B cell (primary cell): ENCODE measurements around the gene CNGB1. TPM values are rescaled to one million over a fixed set of nuclear protein-coding genes. Genes with fewer than 3 reads are reported as not detected.

Experiments used
- ATAC-seq: fragments of 200-7000 bp; cut with Tn5 transposase; one replicate; pipeline ENCODE4 v1.10.0; 2021; ENCODE audit warnings: low read depth, mild to moderate bottlenecking, moderate number of reproducible peaks, moderate library complexity
- CTCF ChIA-PET: fragments of 350-600 bp; sonication (Branson Sonifier 250); formaldehyde crosslinking; loops from one replicate; lab custom pipeline; 2021; ENCODE audit warnings: antibody characterized with exemption, inconsistent platforms; lab: Charles Lee
- POLR2A ChIA-PET: fragments of 350-600 bp; sonication (Branson Sonifier 250); formaldehyde crosslinking; loops from one replicate; lab custom pipeline; 2021; ENCODE audit warnings: antibody characterized with exemption; lab: Charles Lee
- DNase-seq: peaks from one replicate; pipeline ENCODE4 v3.0.0; 2013
- H2AFZ ChIP-seq: 2 replicates; pipeline ENCODE4 v1.6.1; 2012; ENCODE audit warnings: mild to moderate bottlenecking, low read depth, low read length; ENCODE audit not compliant: insufficient read depth, poor library complexity, severe bottlenecking
- H3K27ac ChIP-seq, 2 donors: 1 replicate in 1 of 2; 2 replicates in 1 of 2; pipeline ENCODE4 v1.5.1; 2012 to 2013; ENCODE audit warnings: low read length in 2 of 2, mild to moderate bottlenecking in 2 of 2, moderate library complexity in 1 of 2
- H3K27me3 ChIP-seq, 4 experiments: fragments of 200-600 bp in 1 of 4; sonication (generic) in 1 of 4; replicated peaks in 1 of 4; 1 replicate in 2 of 4; 2 replicates in 2 of 4; pipeline versions ENCODE4 v1.6.1 to v1.7.0; 2013 to 2016; ENCODE audit warnings: low read length in 3 of 4, mild to moderate bottlenecking in 2 of 4, mixed read lengths in 1 of 4, moderate library complexity in 1 of 4; ENCODE audit not compliant: insufficient read depth in 4 of 4, control insufficient read depth in 3 of 4; ENCODE audit errors: control extremely low read depth in 1 of 4
- H3K36me3 ChIP-seq, 2 experiments: replicated peaks in 1 of 2; 1 replicate in 1 of 2; 2 replicates in 1 of 2; pipeline versions ENCODE4 v1.6.1 to v1.7.1; 2013; ENCODE audit warnings: low read length in 1 of 2; ENCODE audit not compliant: insufficient read depth in 2 of 2, control insufficient read depth in 1 of 2; ENCODE audit errors: control extremely low read depth in 1 of 2, extremely low read depth in 1 of 2
- H3K4me1 ChIP-seq, 2 donors: fragments of 200-600 bp in 1 of 2; sonication (generic) in 1 of 2; 1 replicate in 1 of 2; 2 replicates in 1 of 2; pipeline versions ENCODE4 v1.5.1 to v1.6.1; 2013 to 2017; ENCODE audit warnings: low read length in 2 of 2; ENCODE audit not compliant: control insufficient read depth in 2 of 2, insufficient read depth in 2 of 2
- H3K4me2 ChIP-seq: replicated peaks from 2 replicates; pipeline ENCODE3; 2012; ENCODE audit warnings: mild to moderate bottlenecking, low read depth, low read length; ENCODE audit not compliant: poor library complexity, severe bottlenecking
- H3K4me3 ChIP-seq, 5 experiments: fragments of 200-600 bp in 1 of 5; sonication (generic) in 1 of 5; 1 replicate in 3 of 5; 2 replicates in 2 of 5; pipeline versions ENCODE4 v1.5.1 to v1.7.0; 2011 to 2016; ENCODE audit warnings: low read length in 4 of 5, mild to moderate bottlenecking in 4 of 5, low read depth in 2 of 5, control low read depth in 1 of 5, moderate library complexity in 1 of 5; ENCODE audit not compliant: insufficient read depth in 1 of 5; ENCODE audit errors: control extremely low read depth in 1 of 5, extremely low read depth in 1 of 5
- H3K79me2 ChIP-seq: fragments of 200-600 bp; sonication (generic); one replicate; pipeline ENCODE4 v1.6.0; 2016; ENCODE audit warnings: low read length; ENCODE audit not compliant: control insufficient read depth, insufficient read depth
- H3K9ac ChIP-seq: fragments of 200-600 bp; sonication (generic); 2 replicates; pipeline ENCODE4 v1.6.1; 2017; ENCODE audit warnings: mild to moderate bottlenecking, low read length, moderate library complexity
- H3K9me3 ChIP-seq, 3 donors: one replicate each; pipeline versions ENCODE4 v1.6.1 to v1.7.1; 2013; ENCODE audit warnings: low read length in 2 of 3; ENCODE audit not compliant: control insufficient read depth in 2 of 3, insufficient read depth in 1 of 3; ENCODE audit errors: control extremely low read depth in 1 of 3
- H4K20me1 ChIP-seq: 2 replicates; pipeline ENCODE4 v1.6.0; 2012; ENCODE audit warnings: mild to moderate bottlenecking, low read length; ENCODE audit not compliant: insufficient read depth, control insufficient read depth, poor library complexity, severe bottlenecking
- H3K27ac Mint-ChIP-seq: one replicate; pipeline ENCODE4 v1.8.0; 2021; ENCODE audit warnings: mixed read lengths
- H3K27me3 Mint-ChIP-seq: one replicate; pipeline ENCODE4 v1.8.0; 2021; ENCODE audit warnings: mixed read lengths
- H3K4me1 Mint-ChIP-seq: one replicate; pipeline ENCODE4 v1.8.0; 2021; ENCODE audit warnings: mixed read lengths
- H3K4me3 Mint-ChIP-seq: one replicate; pipeline ENCODE4 v1.8.0; 2021; ENCODE audit warnings: mixed read lengths
- H3K9me3 Mint-ChIP-seq: one replicate; pipeline ENCODE4 v1.8.0; 2022; ENCODE audit warnings: mixed read lengths; ENCODE audit not compliant: insufficient read depth
- EZH2 ChIP-seq: IDR thresholded peaks from 2 replicates; pipeline ENCODE4 v1.6.1; 2012; ENCODE audit warnings: borderline replicate concordance, low read depth, mild to moderate bottlenecking, moderate library complexity, low read length; ENCODE audit not compliant: insufficient read depth, poor library complexity, severe bottlenecking
- WGBS: methylation state at CpG from one replicate; pipeline ENCODE4 v1.1.5; 2013; ENCODE audit warnings: missing lambda C conversion rate; ENCODE audit not compliant: insufficient coverage; 5-methylcytosine and 5-hydroxymethylcytosine counted together
- intact Hi-C: fragments of 100-400 bp; cut with micrococcal nuclease; formaldehyde crosslinking; loops from one replicate; pipeline ENCODE4 v1.10.0; 2022
- polyA plus RNA-seq: library from polyadenylated mRNA; depleted of rRNA; stranded (reverse); fragments of >200 nt; gene quantifications from 2 replicates; pipeline ENCODE4 v1.2.3, GENCODE V29; 2012
- total RNA-seq, 2 donors: library from RNA; stranded (reverse); fragments of 120-200 nt in 1 of 2; gene quantifications; 1 replicate in 1 of 2; 2 replicates in 1 of 2; pipeline versions ENCODE4 v1.2.3 to v1.2.4, GENCODE V29; 2013 to 2022
- TF ChIP-seq, protein P1 (sequence below): fragments of 200-600 bp; IDR thresholded peaks from one replicate; pipeline ENCODE4 v1.8.0; 2022; ENCODE audit warnings: antibody characterized with exemption, mild to moderate bottlenecking

CNGB1 gene
- total and polyA plus RNA-seq, 2 donors (not counting 1 experiment from before 2014, with no cell fraction given) = not detected

DNA sequence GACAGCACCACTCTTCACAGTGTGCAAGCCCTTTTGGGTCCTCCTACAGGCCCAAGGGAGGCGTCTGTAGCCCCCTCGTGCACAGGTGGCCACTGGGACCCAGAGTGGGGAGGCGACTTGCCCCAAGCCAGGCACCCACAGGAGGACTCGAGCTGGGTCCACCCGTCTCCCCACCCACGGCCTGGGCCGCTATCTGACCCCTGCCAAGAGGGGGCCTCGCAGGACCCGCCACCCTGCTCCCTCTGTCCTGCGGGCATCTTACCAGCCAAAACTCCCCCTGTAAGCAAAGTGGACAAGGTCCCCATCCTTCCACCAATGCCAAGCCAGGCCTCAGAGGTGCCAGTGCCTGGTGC is 31.1 kb downstream of the CNGB1 start:
- no peak overlapping the region for H3K27ac Mint-ChIP-seq
- Histone ChIP-seq H2AFZ (no peak overlapping the region), H4K20me1 (no peaks in the 10 kb centered on the region), H3K79me2 (no peaks in the 10 kb centered on the region), H3K4me3 (no peak overlapping the region), H3K4me2 (no peak overlapping the region), H3K4me1 (no peaks in the 10 kb centered on the region), H3K9me3 (no peaks in the 10 kb centered on the region), H3K27ac (no peak overlapping the region), H3K27me3 (peaks cover 0 to 9% (median 3%) of the 10 kb centered on the region in 4 experiments), H3K9ac (no peak overlapping the region), H3K36me3 (no peaks in the 10 kb centered on the region)
- WGBS = 92% methylated on average over 9 of the region's 10 CpGs
- H3K9me3 Mint-ChIP-seq = no peaks in the 10 kb centered on the region
- peaks cover 28% of the 10 kb centered on the region for H3K27me3 Mint-ChIP-seq
- no peak for ATAC-seq
- POLR2A ChIA-PET = no interaction called here
- DNase-seq = no peak
- no peaks in the 10 kb centered on the region for H3K4me1 Mint-ChIP-seq
- CTCF ChIA-PET = no interaction called here
- TF ChIP-seq, protein P1, sequence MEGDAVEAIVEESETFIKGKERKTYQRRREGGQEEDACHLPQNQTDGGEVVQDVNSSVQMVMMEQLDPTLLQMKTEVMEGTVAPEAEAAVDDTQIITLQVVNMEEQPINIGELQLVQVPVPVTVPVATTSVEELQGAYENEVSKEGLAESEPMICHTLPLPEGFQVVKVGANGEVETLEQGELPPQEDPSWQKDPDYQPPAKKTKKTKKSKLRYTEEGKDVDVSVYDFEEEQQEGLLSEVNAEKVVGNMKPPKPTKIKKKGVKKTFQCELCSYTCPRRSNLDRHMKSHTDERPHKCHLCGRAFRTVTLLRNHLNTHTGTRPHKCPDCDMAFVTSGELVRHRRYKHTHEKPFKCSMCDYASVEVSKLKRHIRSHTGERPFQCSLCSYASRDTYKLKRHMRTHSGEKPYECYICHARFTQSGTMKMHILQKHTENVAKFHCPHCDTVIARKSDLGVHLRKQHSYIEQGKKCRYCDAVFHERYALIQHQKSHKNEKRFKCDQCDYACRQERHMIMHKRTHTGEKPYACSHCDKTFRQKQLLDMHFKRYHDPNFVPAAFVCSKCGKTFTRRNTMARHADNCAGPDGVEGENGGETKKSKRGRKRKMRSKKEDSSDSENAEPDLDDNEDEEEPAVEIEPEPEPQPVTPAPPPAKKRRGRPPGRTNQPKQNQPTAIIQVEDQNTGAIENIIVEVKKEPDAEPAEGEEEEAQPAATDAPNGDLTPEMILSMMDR = no peak
- no peak for TF ChIP-seq EZH2
- no peak overlapping the region for H3K4me3 Mint-ChIP-seq
- intact Hi-C loops = no loop called here

DNA sequence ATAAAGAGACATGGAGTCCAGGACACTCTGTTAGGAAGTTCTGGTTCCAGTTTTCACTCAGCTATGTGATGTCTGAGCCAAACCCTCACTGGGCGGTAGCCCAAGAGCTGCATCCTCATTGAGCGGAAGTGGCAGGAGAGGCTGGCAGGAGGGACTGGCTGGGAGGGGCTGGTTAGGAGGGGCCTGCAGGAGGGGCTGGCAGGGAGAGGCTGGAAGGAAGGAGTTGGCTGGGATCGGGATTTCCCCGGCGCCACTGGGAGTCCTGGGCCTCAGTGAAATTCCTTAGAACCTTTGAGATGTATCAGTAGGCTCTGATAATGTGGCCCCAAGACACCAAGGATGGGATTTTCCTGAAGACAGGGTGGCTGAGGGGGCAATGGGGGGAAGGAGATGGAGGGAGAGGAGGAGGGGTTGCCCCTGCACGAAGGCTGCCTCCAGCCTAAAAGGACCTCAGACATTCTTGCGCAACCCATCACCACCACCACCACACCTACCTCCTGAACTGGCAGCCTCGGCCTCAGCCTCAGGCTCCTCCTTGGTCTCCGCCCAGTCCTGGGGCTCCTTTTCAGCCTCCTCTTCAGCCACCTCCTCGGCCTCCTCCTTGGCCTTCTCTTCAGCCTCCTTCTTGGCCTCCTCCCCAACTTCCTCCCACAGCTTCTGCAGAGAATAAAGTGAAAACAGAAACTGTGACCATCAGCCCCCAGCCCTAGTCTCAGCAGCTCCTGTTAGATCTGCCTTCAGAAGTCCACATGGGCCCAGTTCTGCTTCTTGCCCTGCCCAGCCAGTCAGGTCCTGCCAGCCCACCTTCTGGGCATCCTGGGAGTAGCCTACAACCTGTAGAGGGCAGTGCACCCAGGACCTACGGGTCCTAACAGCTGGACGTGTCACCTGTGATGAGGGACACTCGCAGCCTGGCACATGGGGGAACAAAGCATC is 31.7 kb downstream of the CNGB1 start:
- ATAC-seq = no peak
- Histone ChIP-seq H3K9me3 (no peaks in the 10 kb centered on the region), H3K4me3 (no peak overlapping the region), H3K9ac (no peak overlapping the region), H3K4me2 (no peak overlapping the region), H3K27ac (no peak overlapping the region), H3K27me3 (peaks cover 0 to 9% (median 3%) of the 10 kb centered on the region in 4 experiments), H3K79me2 (no peaks in the 10 kb centered on the region), H3K4me1 (no peaks in the 10 kb centered on the region), H3K36me3 (no peaks in the 10 kb centered on the region), H4K20me1 (no peaks in the 10 kb centered on the region), H2AFZ (no peak overlapping the region)
- no peak overlapping the region for H3K27ac Mint-ChIP-seq
- intact Hi-C loops = no loop called here
- no peaks in the 10 kb centered on the region for H3K9me3 Mint-ChIP-seq
- ChIA-PET POLR2A (no interaction called here), CTCF (no interaction called here)
- no peaks in the 10 kb centered on the region for H3K4me1 Mint-ChIP-seq
- 86% methylated on average over 12 of the region's 13 CpGs for WGBS
- no peak for DNase-seq
- no peak overlapping the region for H3K4me3 Mint-ChIP-seq
- H3K27me3 Mint-ChIP-seq = peaks cover 27% of the 10 kb centered on the region
- no peak for TF ChIP-seq EZH2
- TF ChIP-seq, protein P1 = no peak
